ENCODE data around the gene DAGLA. TPM values are rescaled to one million over a fixed set of nuclear protein-coding genes. Genes with fewer than 3 reads are reported as not detected.
A peak's percentile ranks its signal among the peaks of the same experiment; 100 is the strongest.

Gene DAGLA
- total RNA-seq, 1 donor, result 4.2 TPM

GRCh38 chr11:61686066-61686465, 5.9 kb downstream of the DAGLA start:
- TF ChIP-seq, protein P1, sequence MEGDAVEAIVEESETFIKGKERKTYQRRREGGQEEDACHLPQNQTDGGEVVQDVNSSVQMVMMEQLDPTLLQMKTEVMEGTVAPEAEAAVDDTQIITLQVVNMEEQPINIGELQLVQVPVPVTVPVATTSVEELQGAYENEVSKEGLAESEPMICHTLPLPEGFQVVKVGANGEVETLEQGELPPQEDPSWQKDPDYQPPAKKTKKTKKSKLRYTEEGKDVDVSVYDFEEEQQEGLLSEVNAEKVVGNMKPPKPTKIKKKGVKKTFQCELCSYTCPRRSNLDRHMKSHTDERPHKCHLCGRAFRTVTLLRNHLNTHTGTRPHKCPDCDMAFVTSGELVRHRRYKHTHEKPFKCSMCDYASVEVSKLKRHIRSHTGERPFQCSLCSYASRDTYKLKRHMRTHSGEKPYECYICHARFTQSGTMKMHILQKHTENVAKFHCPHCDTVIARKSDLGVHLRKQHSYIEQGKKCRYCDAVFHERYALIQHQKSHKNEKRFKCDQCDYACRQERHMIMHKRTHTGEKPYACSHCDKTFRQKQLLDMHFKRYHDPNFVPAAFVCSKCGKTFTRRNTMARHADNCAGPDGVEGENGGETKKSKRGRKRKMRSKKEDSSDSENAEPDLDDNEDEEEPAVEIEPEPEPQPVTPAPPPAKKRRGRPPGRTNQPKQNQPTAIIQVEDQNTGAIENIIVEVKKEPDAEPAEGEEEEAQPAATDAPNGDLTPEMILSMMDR (IDR thresholded peaks at IDR 0.05; ENCODE audit: insufficient read depth, low read length), result no peak
- no peak overlapping the region for H3K4me3 ChIP-seq (ENCODE audit: low read depth, low read length)
- DNase-seq (ENCODE audit: low read depth), result no peak

DNA sequence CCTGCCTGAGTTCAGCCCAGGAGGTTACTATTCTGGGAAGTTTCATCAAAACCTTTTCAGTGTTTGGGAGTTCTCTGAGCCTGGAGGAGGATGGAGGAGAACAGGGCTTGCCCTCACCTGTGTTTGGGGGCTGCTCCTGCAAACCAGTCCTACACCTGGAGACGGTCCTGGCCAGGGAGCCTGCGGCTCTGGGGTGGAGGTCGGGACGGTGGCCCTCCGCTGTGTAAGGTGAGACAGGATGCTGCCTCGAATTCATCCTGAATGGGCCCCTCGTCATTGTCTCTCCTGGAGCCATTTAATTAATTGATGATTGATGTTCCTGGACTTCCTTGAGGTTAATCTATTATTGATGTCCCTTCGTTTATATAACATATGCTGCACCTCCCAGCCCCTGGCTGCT, 6.3 kb downstream of the DAGLA start:
- DNase-seq (ENCODE audit: low read depth), result no peak
- H3K4me3 ChIP-seq (ENCODE audit: low read depth, low read length), result no peak overlapping the region
- TF ChIP-seq, protein P1 (IDR thresholded peaks at IDR 0.05; ENCODE audit: insufficient read depth, low read length), result no peak

GRCh38 chr11:61687420-61687819, 7.2 kb downstream of the DAGLA start:
- TF ChIP-seq, protein P1 (IDR thresholded peaks at IDR 0.05; ENCODE audit: insufficient read depth, low read length), result no peak
- no peak for DNase-seq (ENCODE audit: low read depth)
- H3K4me3 ChIP-seq (ENCODE audit: low read depth, low read length), result no peak overlapping the region

DNA sequence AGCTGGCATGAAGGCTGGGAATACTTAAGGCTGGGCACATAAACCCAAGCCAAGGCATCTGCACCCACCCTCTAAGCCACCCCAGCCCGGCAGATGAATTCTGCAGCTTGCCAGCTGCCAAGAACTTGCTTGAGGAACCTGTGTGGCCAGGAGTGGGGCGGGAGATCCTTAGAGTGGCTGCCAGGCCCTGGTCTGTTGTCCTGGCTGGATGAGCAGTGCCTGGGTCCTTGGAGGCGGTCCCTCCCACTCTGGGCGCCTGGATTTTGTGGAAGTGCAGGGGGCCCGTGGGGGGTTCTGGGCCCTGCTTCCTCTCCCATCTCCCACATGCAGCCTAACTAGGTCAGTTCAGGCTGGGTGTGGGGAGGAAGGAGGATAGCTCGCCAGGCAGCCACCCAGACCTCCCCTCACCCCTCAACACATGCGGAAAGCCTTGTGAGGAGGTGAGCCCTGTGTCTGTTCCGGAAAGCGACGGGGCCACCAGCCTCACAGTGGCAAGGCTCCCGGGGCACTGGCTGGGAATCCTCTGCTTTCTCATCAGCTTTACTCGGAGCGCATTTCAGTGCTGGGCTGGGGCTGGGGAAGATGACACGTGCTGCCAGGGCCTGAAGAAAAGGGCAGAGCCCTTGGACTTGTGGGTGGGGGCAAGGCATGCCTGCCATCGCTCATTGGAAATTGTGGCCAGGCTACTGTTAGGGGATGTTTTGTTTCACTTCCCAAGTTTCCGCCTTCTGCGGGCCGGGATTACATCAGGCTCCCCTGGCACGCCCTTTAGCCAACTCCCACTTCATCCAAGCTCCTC, 8.4 kb downstream of the DAGLA start:
- TF ChIP-seq, protein P1 (IDR thresholded peaks at IDR 0.05; ENCODE audit: insufficient read depth, low read length), result no peak
- peak overlapping the region; percentile 41 for H3K4me3 ChIP-seq (ENCODE audit: low read depth, low read length)
- peak; percentile 88 for DNase-seq (ENCODE audit: low read depth)

DNA sequence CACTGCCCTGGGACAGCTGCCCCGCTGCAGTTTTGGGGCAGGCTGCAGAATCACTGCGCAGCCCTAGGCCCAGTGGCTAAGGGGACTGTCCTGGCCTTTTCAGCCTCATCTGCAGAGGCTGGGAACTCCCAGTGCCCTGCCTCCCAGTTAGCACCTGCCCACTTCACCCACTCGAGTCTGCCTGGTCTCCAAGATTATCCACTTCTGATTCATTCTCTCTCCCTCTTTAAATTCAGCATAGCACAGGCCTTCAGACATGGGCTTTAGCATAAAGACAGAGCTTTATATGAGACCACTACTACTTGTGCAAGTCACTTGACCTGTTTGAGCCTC, 8.9 kb downstream of the DAGLA start:
- H3K4me3 ChIP-seq (ENCODE audit: low read depth, low read length), result no peak overlapping the region
- TF ChIP-seq, protein P1 (IDR thresholded peaks at IDR 0.05; ENCODE audit: insufficient read depth, low read length), result no peak
- DNase-seq (ENCODE audit: low read depth), result no peak

DNA sequence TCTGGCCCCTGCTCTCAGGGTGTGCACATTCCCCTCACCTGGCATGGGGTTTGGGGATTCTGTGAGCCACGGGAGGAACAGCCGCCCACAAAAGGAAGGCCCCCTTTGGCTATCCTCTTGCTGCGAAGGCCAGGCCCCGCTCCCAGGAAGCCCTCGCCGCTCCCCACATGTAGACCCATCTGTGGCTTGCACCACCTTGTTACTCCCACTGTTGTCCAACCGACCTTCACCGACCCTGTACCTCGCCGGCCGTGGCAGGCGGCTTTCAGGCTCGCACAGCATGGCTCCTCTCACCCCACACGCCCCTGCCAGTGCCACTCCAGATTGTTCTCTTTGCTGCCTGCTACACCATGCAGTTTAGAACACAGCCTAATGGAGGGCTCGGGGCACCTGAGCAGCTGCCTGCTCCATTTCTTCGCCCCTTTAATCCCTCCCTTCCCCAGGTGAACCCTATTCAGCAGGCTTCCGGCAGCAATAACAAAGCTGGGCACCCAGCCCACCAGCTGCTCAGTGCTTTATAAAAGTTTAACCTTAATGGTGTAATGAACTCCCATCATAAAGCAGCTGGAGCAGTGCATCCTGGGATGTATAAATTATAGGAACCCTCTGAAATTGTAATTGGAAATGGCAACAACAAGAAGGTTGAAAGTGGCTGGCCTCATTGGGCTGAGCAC, 10.7 kb downstream of the DAGLA start:
- no peak overlapping the region for H3K4me3 ChIP-seq (ENCODE audit: low read depth, low read length)
- TF ChIP-seq, protein P1 (IDR thresholded peaks at IDR 0.05; ENCODE audit: insufficient read depth, low read length), result no peak
- DNase-seq (ENCODE audit: low read depth), result no peak
